Measurements from ENCODE around the gene AKT1.

- TF ChIP-seq CTCF (IDR thresholded peaks at IDR 0.05) (no peak), ZFX (IDR thresholded peaks at IDR 0.05; ENCODE audit: borderline replicate concordance) (no peak)
These were observed 45.3 kb downstream of the AKT1 start for GRCh38 chr14:104750056-104750752.
